Transverse colon (tissue), 4 donors: Measurements from ENCODE around the gene CHPT1.

ENCODE experiments used
- EP300 ChIP-seq: sonication (generic); formaldehyde crosslinking; IDR thresholded peaks from one replicate; pipeline ENCODE4 v1.6.1; 2017; ENCODE audit warnings: antibody characterized with exemption, low read depth
- POLR2A ChIP-seq: fragments of 450-650 bp; IDR thresholded peaks from one replicate; pipeline ENCODE4 v1.6.1; 2016; ENCODE audit warnings: antibody characterized with exemption, mild to moderate bottlenecking, moderate library complexity
- POLR2AphosphoS5 ChIP-seq, 3 donors: sonication (generic); formaldehyde crosslinking; IDR thresholded peaks; one replicate each; pipeline ENCODE4 v1.6.1; 2016; ENCODE audit warnings: antibody characterized with exemption in 3 of 3
- TF ChIP-seq, protein P1 (sequence below), 5 experiments: fragments of 200-600 bp in 3 of 5; fragments of 450-650 bp in 2 of 5; sonication (generic) in 3 of 5; IDR thresholded peaks; 1 replicate in 2 of 5; 2 replicates in 3 of 5; pipeline ENCODE4 v1.5.1; 2016 to 2017; ENCODE audit warnings: antibody characterized with exemption in 5 of 5, inconsistent platforms in 3 of 5, mild to moderate bottlenecking in 2 of 5, moderate library complexity in 1 of 5

DNA sequence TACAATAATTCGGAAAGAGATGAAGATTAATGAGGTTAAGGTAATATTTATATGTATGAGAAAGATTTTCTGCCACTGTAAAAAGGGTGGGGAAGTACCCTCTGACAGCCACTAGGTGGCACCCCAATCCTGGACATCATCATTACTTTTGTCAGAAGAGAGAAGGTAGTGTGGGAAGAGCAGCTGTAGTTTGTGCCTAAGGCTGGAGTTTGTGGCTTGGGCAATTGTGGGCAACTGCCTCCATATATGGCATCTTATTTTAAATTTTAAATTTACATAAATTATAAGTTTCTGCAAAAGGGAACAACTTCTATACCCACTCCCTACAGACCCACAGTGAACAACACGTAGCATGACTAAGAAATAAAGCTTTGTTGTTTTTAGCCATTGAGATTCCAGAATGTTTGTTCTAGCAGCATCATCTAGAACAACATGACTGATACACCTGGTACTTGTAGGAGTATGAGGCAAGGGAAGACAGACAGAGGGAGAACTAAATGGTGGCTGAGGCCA lies 76.3 kb downstream of the CHPT1 start:
- TF ChIP-seq, protein P1, sequence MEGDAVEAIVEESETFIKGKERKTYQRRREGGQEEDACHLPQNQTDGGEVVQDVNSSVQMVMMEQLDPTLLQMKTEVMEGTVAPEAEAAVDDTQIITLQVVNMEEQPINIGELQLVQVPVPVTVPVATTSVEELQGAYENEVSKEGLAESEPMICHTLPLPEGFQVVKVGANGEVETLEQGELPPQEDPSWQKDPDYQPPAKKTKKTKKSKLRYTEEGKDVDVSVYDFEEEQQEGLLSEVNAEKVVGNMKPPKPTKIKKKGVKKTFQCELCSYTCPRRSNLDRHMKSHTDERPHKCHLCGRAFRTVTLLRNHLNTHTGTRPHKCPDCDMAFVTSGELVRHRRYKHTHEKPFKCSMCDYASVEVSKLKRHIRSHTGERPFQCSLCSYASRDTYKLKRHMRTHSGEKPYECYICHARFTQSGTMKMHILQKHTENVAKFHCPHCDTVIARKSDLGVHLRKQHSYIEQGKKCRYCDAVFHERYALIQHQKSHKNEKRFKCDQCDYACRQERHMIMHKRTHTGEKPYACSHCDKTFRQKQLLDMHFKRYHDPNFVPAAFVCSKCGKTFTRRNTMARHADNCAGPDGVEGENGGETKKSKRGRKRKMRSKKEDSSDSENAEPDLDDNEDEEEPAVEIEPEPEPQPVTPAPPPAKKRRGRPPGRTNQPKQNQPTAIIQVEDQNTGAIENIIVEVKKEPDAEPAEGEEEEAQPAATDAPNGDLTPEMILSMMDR (IDR thresholded peaks at IDR 0.05): peak; percentile 93 to 96 (median 95)
- TF ChIP-seq POLR2A (no peak), POLR2AphosphoS5 (IDR thresholded peaks at IDR 0.05) (peak in 1 of 3 donors; percentile 53), EP300 (no peak)
